NCI-H510A treated with DMSO at 0.1 percent for 48 hours (cell line): ENCODE results near the gene AVP.
"Not testable (repeated sequence)": the region's sequence is repeated elsewhere in the genome, so short reads cannot be mapped to it uniquely, and the experiment has no call there.

ENCODE experiments used
- DNase-seq: peaks from one replicate; lab custom pipeline; 2025; lab: John Stamatoyannopoulos, UW

The AVP gene

DNA sequence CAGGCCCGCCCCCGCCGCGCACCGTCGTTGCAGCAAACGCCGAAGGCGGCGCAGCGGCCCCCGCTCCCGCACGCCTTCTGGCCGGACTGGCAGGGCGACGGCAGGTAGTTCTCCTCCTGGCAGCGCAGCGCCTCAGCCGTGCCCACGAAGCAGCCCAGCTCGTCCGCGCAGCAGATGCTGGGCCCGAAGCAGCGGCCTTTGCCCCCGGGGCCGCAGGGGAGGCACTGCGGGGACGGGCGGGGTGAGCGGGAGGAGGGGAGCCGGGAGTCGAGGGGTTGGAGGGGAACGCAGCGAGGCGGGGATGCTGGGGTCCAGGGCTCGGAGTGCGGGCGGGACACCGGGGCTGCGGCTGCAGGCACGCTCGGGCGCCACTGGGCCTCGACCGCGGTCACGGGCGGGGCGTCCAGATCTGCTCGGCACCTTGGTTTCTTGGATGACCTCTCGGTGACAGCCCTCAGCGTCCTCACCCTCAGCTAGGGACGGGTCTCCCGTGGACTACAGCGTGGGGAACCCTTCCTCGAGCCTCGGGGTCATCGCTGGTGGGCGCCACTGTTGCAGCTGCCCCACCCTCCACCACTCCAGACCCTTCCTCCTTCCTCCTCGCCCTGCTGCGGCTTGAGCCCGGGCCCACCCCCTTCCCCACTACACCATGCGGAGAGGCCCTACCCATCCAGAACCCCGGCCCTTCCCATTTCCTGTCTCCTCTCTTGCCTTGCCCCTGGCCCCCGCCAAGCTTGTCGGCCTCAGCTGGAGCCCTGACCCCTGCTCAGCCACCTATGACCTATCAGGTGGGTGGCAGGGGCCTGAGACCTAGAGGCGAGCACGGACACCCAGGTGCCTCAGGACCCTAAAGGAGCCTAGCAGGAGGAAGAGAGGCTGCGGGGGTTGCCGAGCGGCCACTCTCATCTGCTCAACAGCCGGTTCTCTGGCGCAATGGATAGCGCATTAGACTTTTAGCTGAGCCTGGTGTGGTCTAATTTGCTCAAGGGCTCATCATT, 1.3 kb downstream of the AVP start:
- no peak for DNase-seq

DNA sequence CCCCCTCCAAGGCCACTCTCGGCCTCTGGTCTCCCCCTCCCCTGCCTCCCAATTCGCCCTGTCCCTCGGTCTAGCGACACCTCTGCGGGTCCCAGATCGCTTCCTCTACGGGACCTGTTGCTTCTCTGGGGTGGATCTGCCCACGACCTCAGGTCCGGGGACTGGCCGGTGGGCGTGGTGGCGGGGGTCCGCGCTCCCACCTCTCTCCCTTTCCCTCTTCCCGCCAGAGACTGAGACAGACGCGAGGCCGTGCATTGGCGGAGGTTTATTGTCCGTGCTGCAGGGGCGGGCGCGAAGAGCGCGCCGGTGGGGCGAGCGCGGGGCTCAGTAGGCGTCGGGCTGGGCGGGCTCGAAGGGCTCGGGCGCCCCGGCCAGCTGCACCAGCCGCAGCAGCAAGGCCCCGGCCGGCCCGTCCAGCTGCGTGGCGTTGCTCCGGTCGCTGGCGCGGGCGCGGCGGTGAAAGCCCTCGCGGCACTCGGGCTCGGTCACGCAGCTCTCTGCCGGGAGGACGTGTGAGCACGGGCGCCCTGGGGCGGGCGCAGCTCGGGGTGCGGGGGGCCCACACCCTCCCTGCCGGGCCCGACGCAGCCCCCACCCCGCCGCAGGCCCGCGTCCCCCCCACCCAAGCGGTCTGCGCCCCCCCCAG, 2.1 kb downstream of the AVP start:
- no peak for DNase-seq

DNA sequence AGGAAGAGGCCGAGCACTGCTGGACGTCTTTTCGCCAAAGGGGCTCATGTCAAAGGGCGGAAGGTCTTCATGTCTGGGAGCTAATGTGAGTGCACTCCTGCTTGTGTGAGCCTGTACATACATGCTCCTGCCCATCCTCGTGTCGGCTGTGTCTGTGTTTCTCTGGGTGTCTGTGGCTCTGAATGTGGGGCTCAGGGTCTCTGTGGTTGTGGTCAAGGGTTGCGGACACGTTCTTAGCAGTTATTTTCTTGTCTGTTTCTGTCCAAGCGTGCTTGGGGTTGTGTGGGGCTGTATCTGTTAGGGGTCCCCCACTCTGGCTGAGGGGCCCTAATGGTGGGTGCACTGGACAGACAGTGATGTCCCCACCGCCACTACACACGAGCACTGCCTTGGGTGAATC, 2.9 kb downstream of the AVP start:
- no peak for DNase-seq

DNA sequence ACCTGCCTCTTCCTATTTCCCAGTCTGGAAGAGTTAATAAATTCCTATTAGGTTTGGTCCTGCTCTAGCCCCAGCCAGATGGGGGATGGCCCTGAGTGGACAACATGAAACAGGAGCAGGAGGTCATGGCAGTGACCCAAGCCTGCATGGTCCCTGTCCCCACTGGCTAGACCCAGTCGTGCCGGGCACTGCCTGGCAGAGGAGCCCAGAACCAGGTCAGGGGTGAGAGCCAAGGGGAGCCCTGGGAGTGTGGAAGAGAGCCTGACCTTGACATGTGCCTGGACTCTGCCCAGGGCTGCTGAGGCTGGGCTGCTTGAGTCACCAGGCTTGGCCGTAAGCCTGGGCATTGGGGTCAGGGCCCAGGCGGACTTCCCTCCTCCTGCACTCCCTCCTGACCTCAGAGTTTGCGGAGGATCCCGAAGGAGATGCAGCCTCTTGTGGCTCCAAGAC, 3.6 kb downstream of the AVP start:
- no peak for DNase-seq

DNA sequence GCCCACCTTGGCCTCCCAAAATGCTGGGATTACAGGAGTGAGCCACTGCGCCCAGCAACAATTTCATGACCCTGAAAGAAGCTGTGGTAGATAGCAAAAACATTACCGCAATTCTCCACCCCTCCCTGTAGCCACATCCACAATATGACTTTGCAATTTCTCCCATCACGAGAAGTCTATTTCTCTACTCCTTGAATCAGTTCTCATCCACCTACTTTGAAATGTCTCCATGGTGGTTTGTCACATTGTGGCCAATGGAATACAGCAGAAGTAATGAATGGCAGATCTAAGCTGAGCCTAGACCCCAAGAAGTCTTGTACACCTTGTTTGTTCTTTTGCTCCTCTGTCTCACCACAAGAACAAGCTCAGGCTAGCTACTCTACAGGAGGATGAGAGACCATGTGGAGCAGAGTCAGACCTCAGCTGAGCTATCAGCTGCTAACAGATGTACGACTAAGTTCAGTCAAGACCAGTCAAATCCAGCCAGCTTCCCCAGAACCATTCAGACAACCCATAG, 6.8 kb downstream of the AVP start:
- no peak for DNase-seq

DNA sequence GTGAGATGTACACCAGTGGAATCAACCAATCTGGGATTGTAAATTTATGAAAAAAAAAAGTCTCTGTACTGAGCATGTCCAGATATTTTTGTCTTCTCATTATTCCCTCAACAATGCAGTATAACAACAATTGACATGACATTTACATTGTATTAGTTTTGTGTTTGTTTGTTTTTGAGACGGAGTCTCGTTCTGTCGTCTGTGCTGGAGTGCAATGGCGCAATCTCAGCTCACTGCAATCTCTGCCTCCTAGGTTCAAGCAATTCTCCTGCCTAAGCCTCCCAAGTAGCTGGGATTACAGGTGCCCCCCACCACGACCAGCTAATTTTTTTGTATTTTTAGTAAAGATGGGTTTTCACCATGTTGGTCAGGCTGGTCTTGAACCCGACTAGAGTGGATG, 9.2 kb downstream of the AVP start:
- DNase-seq: not testable (repeated sequence)

DNA sequence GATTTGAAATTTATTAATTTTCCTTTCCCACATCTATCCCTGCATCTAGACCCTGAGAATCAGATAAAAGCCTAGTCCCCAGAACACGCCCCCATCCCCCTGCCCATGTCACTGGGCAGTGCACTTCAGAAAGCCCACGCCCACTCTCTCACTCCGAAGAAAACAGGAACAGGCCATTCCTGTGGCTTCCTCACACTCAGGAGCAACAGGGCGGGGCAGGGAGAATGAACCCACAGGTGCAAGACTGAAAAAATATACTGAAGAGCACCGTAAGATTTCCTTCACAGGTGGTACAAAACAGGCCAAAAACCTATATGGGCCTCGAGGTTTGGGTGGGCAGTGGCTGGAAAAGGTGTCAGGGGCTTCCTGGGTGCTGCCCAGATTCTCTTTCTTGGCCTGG, 9.7 kb downstream of the AVP start:
- DNase-seq: no peak

DNA sequence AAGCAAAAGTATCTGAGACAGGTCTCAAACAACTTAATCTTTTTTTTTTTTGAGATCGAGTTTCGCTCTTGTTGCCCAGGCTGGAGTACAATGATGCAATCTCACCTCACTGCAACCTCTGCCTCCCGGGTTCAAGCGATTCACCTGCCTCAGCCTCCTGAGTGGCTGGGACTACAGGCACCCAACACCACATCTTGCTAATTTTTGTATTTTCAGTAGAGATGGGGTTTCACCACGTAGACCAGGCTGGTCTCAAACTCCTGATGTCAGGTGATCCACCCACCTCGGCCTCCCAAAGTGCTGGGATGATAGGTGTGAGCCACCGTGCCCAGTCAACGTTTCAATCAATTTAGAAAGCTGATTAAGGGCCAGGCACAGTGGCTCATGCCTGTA, 11.3 kb downstream of the AVP start:
- DNase-seq: not testable (repeated sequence)

DNA sequence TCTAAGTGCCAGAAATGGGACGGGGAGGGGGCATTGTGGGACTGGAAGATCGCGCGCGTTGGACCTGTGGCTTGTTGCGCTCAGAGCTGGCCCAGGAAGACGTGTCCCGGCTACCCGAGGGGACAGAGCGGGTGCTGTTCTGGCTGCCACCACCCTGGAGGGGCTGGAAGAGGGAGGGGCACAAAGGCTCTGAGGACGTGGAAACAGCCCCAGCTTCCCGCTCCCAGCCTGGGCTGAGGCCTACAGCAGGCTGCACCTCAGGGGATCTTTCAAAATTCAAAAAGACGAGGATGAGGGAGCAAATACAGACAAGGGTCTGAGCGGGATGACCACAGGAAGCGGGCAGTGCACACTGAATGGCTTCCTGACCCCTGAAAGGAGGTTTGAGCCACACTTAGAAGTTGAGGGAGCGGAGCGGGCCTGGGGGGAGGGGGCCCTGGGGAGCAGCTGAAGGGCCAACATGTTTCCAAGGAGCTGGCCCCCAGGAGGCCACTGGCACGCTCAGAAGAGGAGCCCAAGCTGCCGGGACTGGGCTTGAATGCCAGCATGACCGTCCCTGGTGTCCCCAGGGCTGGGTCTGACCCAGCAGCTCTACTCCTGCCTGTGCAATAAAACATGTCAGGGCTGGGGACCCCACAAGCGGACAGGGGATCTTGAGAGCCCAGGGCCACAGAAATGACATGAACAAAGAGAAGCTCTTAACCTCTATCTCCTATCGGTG, 11.8 kb downstream of the AVP start:
- no peak for DNase-seq

DNA sequence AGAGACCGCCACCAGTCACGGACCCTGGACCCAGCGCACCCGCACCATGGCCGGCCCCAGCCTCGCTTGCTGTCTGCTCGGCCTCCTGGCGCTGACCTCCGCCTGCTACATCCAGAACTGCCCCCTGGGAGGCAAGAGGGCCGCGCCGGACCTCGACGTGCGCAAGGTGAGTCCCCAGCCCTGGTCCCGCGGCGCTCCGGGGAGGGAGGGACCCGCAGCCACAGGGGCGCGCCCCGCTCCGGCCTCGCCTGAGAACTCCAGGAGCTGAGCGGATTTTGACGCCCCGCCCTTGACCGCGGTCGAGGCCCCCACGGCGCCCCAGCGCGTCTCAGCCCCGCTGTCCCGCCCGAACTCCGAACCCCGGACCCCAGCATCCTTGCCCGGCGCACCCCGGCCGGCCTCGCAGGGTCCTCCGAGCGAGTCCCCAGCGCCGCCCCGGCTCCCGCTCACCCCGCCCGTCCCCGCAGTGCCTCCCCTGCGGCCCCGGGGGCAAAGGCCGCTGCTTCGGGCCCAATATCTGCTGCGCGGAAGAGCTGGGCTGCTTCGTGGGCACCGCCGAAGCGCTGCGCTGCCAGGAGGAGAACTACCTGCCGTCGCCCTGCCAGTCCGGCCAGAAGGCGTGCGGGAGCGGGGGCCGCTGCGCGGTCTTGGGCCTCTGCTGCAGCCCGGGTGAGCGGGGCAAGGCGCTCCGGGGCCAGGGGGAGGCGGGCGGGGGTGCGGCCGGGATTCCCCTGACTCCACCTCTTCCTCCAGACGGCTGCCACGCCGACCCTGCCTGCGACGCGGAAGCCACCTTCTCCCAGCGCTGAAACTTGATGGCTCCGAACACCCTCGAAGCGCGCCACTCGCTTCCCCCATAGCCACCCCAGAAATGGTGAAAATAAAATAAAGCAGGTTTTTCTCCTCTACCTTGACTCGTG, 12.7 kb downstream of the AVP start, which contains the start of gene OXT:
OXT (plus strand) TSS at position 11 of the 920 bp plus-strand sequence; CDS start at position 47, 36 bp downstream.
- DNase-seq: no peak

DNA sequence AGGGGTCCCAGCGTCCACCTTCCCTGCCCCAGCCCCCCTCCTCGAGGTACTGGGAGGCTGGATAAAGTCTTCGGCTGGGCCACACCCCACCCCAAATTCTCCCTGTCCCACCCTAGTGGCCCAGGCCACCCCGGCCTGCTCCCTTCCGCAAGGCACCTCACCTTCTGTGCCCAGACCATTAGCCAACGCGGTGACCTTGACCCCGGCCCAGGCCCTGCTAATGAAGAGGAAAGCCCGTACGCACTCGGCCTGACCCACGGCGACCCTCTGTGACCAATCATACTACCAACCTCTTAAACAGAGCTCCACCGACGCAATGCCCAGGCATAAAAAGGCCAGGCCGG, 13.3 kb downstream of the AVP start:
- no peak for DNase-seq

DNA sequence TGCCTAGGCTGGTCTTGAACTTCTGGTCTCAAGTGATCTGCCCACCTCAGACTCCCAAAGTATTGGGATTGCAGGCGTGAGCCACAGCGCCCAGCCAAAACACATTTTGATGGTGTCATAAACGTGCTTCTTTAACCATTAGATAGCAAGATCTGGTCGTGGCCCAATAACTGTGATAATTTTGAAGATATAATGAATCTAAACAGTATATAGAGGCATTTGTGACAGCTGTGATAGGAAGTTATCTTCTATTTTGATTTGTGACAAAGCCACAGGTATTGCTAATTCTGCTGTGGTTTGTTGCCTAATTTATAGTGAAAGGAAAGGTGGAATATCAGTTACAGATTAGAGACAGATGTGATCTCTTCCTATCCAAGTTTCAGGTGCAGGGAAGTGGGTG, 13.8 kb downstream of the AVP start:
- no peak for DNase-seq

DNA sequence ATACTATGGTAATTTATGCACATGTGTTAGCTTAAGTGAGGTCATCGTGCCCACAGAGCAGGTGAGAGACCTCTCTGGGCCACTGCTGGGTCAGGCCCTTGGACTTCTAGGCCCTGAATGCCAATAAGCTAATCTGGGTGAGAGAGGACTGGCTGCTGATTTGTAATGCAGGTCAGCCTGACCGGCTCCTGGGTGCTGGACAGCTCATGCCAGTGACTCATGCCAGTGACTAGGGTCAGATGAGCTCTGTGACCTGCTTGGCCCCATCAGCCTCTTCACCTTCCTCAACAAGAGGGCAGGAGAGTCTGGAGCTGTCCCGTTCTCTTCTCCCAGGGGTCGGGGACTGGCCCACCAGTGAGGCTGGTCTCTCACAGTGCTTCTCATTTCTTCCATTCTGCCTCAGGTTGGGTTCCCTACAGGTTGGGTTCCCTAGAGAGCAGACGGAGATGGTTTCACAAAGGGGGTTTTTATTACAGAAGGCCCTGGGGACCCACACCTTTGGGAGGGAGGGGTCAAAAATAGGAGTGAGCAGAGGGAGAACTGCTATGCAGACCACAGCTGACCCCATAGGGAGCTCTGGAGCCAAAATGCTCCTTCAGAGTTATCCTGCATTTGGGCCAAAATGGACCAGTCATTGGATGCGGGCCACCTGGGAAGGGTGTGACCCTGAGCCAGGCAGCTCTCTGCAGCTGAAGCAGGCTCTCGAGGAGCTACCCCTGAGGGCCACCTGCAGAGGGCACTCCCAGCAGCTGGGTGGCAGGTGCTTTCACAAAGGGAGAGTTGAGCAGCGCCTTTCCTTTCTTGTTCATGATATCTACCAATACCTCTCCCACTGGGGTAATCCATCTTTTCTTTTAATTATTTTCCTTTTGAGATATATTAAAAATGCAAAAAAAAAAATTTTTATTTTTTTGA, 15.3 kb downstream of the AVP start:
- DNase-seq: peak; percentile 64

DNA sequence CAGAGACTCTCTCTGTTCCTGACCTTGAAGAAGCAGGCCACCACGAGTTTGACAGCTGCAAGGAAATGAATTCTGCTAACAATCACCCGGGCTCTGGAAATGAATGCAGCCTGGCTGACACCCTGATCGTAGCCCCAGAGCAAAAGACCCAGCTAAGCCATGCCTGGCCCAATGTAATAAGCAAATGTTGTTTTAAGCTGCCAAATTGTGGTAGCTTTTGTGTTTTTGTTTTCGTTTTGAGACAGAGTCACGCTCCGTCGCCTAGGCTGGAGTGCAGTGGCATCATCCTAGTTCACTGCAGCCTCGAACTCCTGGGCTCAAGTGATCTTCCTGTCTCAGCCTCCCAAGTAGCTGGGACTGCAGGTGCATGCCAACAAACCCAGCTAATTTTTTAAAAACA, 16.4 kb downstream of the AVP start:
- no peak for DNase-seq

DNA sequence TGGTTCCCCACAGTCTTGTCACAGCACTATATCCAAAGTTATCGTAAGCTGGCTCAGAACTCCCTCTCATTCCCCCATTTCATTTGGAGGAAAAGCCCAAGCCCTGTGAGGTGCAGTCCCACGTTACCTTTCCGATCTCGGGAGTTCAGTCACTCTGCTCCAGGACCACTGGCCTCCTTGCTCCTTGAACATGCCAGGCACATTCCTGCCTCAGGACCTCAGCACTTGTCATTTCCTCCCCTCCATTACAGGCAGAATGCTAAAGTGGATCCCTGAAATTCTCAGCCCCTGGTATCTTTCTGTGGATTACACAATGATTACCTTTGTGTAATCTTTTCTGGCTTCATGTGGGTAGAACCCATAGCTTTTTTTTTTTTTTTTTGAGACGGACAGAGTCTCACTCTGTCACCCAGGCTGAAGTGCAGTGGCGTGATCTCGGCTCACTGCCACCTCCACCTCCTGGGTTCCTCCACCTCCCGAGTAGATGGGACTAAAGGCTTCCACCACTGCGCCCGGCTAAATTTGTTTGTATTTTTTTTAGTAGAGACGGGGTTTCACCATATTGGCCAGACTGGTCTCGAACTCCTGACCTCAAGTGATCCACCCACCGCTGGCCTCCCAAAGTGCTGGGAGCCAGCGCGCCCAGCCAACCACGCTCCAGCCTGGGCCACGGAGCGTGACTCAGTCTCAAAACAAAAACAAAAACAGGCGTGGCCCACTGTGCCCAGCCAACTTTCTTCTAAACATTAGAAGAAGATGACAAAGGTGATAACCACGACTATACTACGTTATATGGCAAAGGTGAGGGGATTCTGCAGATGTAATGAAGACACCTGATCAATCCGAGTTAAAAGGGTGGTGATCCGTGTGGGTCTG, 17.1 kb downstream of the AVP start:
- DNase-seq: no peak

DNA sequence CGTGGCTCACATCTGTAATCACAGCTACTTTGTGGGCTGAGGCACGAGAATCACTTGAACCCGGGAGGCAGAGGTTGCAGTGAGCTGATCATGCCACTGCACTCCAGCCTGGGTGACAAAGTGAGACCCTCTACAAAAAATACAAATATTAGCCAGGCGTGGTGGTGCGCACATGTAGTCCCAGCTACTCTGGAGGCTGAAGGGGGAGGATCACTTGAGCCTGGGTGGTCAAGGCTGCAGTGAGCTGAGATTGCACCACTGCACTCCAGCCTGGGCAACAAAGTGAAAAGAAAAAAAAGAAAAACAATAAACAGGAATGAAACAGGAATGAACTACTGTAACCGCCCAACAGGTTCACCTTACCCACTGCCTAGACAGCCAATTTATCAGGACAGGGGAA, 20.4 kb downstream of the AVP start:
- DNase-seq: not testable (repeated sequence)

DNA sequence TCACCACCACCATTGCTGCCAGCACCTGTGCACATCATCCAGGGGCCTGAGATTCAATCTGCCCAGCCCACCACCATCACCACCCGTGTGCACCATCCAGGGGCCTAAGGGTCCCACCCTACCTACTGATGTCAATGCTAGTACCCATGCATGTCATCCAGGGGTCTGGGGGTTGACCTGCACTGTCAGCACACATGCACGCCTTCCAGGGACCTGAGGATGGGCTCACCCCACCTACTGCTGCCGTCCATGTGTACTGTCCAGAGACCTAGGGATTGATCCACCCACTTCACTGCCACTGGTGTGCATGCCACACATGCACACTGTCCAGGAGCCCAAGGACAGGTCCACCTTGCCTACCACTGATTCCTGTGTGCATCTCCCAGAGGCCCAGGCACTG, 25.0 kb downstream of the AVP start:
- DNase-seq: no peak

DNA sequence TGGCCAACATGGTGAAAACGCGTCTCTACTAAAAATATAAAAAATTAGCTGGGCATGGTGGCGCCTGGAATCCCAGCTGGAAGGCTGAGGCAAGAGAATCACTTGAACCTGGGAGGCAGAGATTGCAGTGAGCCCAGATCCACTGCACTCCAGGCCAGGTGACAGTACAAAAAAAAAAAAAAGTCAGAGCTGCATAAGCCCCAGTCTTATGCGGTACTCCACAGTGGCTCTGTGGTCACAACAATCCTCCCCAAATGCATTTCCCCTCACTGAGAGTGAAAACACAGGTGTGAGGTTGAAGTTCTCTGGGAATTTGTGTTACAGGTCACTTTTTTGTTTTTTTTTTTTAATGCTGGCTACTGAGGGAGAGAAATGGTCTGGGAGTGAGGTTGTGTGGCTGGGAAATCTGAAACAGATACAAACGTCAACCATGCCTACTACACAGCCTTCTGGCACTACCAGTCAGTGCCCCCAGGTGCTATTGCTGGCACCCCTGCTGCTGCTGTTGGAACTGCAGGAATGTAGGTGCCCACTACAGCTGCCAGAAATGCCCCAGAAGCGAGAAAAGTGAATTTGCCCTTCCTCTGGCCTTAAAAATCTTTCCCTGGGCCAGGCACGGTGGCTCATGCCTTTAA, 33.0 kb downstream of the AVP start:
- no peak for DNase-seq
